ENCODE measurements around the gene CAB39. TPM values are rescaled to one million over a fixed set of nuclear protein-coding genes. Genes with fewer than 3 reads are reported as not detected.
A peak's percentile ranks its signal among the peaks of the same experiment; 100 is the strongest.

CAB39 gene
- total RNA-seq, 1 donor from 2014 or later, result 78.9 TPM

DNA sequence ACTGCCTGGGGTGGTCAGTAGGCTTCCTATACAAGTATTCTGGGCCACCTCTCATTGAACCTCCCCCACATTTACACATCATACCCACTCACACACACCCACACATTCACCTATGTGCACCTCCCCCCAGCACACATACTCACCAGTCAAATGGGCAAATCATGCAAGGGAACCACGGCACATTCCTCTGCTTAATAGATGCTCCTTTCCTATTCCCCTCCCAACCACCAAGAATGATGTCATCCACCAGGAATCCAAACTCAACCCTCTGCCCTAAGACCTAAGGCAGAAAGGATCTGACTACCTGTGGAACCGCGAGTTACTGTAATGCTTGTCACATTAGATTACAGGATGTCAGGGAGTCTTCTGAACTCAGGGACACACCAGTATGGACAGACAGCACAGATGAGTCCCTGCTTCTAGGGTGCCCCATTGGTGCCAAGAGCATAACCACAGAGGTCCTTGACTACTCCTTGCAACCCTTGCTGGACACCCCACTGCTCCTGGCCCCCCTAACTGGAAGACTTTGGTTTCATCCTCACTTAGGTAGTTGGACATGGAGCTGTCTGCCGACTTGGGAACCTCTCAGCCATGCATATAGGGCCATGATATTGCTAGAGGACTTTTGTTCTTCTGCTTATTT is 21.5 kb upstream of the CAB39 start:
- Histone ChIP-seq H3K36me3 (no peaks in the 10 kb centered on the region), H3K4me1 (no peaks in the 10 kb centered on the region), H3K27ac (no peak overlapping the region), H3K9me3 (no peaks in the 10 kb centered on the region), H3K4me3 (no peak overlapping the region), H3K27me3 (no peaks in the 10 kb centered on the region)
- TF ChIP-seq, protein P1, sequence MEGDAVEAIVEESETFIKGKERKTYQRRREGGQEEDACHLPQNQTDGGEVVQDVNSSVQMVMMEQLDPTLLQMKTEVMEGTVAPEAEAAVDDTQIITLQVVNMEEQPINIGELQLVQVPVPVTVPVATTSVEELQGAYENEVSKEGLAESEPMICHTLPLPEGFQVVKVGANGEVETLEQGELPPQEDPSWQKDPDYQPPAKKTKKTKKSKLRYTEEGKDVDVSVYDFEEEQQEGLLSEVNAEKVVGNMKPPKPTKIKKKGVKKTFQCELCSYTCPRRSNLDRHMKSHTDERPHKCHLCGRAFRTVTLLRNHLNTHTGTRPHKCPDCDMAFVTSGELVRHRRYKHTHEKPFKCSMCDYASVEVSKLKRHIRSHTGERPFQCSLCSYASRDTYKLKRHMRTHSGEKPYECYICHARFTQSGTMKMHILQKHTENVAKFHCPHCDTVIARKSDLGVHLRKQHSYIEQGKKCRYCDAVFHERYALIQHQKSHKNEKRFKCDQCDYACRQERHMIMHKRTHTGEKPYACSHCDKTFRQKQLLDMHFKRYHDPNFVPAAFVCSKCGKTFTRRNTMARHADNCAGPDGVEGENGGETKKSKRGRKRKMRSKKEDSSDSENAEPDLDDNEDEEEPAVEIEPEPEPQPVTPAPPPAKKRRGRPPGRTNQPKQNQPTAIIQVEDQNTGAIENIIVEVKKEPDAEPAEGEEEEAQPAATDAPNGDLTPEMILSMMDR (IDR thresholded peaks at IDR 0.05), result no peak
- ATAC-seq (peak; percentile 59), DNase-seq (no peak)
- intact Hi-C loops (cut with DNase I), result no loop called here

DNA sequence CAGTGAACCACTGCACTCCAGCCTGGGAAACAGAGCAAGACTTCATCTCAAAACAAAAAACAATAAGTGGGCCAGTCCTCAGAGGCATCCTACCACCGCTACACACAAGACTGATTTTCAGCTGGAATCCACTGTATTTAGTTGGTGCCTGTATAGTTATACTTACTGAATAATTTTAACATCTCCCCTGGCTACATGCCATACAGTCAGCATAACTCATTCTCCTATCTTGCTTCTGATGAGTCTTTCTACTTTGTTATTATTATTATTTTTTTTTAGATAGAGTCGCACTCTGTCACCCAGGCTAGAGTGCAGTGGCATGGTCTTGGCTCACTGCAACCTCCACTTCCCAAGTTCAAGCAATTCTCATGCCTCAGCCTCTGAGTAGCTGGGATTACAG is 19.9 kb upstream of the CAB39 start:
- ATAC-seq, result no peak
- H3K27ac ChIP-seq, result no peak overlapping the region
- H3K9me3 ChIP-seq, result no peaks in the 10 kb centered on the region
- no peak for DNase-seq
- no peaks in the 10 kb centered on the region for H3K4me1 ChIP-seq
- no peaks in the 10 kb centered on the region for H3K36me3 ChIP-seq
- H3K27me3 ChIP-seq, result no peaks in the 10 kb centered on the region
- intact Hi-C loops (cut with DNase I), result no loop called here
- TF ChIP-seq, protein P1 (IDR thresholded peaks at IDR 0.05), result no peak
- no peak overlapping the region for H3K4me3 ChIP-seq

- Histone ChIP-seq H3K27me3 (no peaks in the 10 kb centered on the region), H3K9me3 (no peaks in the 10 kb centered on the region), H3K4me3 (no peak overlapping the region), H3K27ac (no peak overlapping the region), H3K36me3 (no peaks in the 10 kb centered on the region), H3K4me1 (no peaks in the 10 kb centered on the region)
- ATAC-seq, result no peak
- TF ChIP-seq, protein P1 (IDR thresholded peaks at IDR 0.05), result no peak
- no peak for DNase-seq
- intact Hi-C loops (cut with DNase I), result no loop called here
Measured at GRCh38 chr2:230693411-230693810, 19.2 kb upstream of the CAB39 start.

DNA sequence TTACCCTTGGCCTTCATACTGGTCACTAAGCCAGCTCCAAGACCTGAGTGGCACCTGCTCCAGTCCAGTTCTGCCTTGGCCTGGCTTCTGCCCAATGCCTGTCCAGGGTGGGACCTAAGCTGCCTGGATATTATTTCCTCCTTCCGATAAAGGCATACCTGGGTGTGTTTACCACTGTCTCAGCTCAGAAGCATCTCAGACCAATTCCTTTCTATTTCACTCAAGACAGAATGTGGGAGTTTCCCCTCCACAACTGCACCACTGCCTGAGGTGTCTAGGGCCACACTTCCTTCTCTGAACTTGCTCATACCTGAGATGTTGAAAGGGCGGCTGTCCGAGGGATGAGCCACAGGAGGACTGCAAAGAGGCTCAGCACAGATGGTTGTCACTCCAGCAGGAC is 18.4 kb upstream of the CAB39 start:
- DNase-seq, result no peak
- intact Hi-C loops (cut with DNase I), result no loop called here
- Histone ChIP-seq H3K4me1 (no peaks in the 10 kb centered on the region), H3K4me3 (no peak overlapping the region), H3K27me3 (no peaks in the 10 kb centered on the region), H3K9me3 (no peaks in the 10 kb centered on the region), H3K36me3 (no peaks in the 10 kb centered on the region), H3K27ac (no peak overlapping the region)
- TF ChIP-seq, protein P1 (IDR thresholded peaks at IDR 0.05), result no peak
- no peak for ATAC-seq

- no peaks in the 10 kb centered on the region for H3K27me3 ChIP-seq
- no peak overlapping the region for H3K27ac ChIP-seq
- H3K36me3 ChIP-seq, result no peaks in the 10 kb centered on the region
- DNase-seq (no peak), ATAC-seq (peak; percentile 25)
- H3K4me3 ChIP-seq, result no peak overlapping the region
- H3K4me1 ChIP-seq, result peaks cover 7% of the 10 kb centered on the region
- TF ChIP-seq, protein P1 (IDR thresholded peaks at IDR 0.05), result no peak
- no peaks in the 10 kb centered on the region for H3K9me3 ChIP-seq
- intact Hi-C loops (cut with DNase I), result no loop called here
Measured at GRCh38 chr2:230695551-230695950, 17.1 kb upstream of the CAB39 start.

DNA sequence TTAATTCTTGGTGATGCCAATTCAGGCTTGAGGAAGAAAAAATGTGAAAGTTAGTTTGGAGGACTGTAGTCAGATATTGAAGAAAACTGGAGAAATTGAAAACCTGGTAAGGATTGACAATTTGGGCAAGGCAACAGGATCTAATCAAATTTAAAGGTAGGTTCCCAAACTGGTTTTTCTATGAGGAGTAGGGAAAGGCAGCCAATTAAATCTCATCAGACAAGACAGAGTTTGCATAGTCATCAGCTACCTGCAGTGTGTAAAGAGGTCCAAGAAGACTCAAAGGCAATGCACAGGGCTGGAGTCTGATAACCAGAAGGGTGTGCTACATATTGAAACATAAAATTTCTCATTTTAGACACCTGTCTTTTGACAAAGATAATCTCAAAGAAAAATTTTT is 16.0 kb upstream of the CAB39 start:
- TF ChIP-seq, protein P1 (IDR thresholded peaks at IDR 0.05), result no peak
- intact Hi-C loops (cut with DNase I), result no loop called here
- DNase-seq, result no peak
- H3K36me3 ChIP-seq, result no peaks in the 10 kb centered on the region
- H3K4me1 ChIP-seq, result peaks cover 7% of the 10 kb centered on the region
- H3K27me3 ChIP-seq, result no peaks in the 10 kb centered on the region
- no peak overlapping the region for H3K4me3 ChIP-seq
- ATAC-seq, result no peak
- no peak overlapping the region for H3K27ac ChIP-seq
- no peaks in the 10 kb centered on the region for H3K9me3 ChIP-seq

All from upper lobe of right lung (tissue), 1 donor.